HG02759 (cell line): ENCODE measurements around the gene RFC2.

Experiments used
- ATAC-seq: cut with Tn5 transposase; IDR thresholded peaks from one replicate; pipeline ENCODE4 v1.9.1; 2021; ENCODE audit warnings: mild to moderate bottlenecking, moderate library complexity; ENCODE audit not compliant: unreplicated experiment

RFC2 gene

GRCh38 chr7:74194686-74195085, 59.5 kb downstream of the RFC2 start:
- ATAC-seq, result no peak

- no peak for ATAC-seq
Observed at GRCh38 chr7:74193913-74194312, 60.3 kb downstream of the RFC2 start.

- ATAC-seq, result no peak
Observed at GRCh38 chr7:74193054-74193453, 61.1 kb downstream of the RFC2 start.

- no peak for ATAC-seq
Observed at GRCh38 chr7:74191231-74191630, 63.0 kb downstream of the RFC2 start.

- no peak for ATAC-seq
Observed at GRCh38 chr7:74190259-74190658, 63.9 kb downstream of the RFC2 start.

- no peak for ATAC-seq
Observed at GRCh38 chr7:74187915-74188675, 66.1 kb downstream of the RFC2 start.

GRCh38 chr7:74185636-74186035, 68.6 kb downstream of the RFC2 start:
- ATAC-seq, result no peak

GRCh38 chr7:74185016-74185415, 69.2 kb downstream of the RFC2 start:
- no peak for ATAC-seq

GRCh38 chr7:74183653-74184450, 70.3 kb downstream of the RFC2 start:
- no peak for ATAC-seq

- no peak for ATAC-seq
Observed at GRCh38 chr7:74183142-74183541, 71.1 kb downstream of the RFC2 start.

- ATAC-seq, result no peak
Observed at GRCh38 chr7:74182453-74183090, 71.6 kb downstream of the RFC2 start.

- ATAC-seq, result no peak
Observed at GRCh38 chr7:74181821-74182220, 72.4 kb downstream of the RFC2 start.
